ENCODE results near the gene ITPR3.

DNA sequence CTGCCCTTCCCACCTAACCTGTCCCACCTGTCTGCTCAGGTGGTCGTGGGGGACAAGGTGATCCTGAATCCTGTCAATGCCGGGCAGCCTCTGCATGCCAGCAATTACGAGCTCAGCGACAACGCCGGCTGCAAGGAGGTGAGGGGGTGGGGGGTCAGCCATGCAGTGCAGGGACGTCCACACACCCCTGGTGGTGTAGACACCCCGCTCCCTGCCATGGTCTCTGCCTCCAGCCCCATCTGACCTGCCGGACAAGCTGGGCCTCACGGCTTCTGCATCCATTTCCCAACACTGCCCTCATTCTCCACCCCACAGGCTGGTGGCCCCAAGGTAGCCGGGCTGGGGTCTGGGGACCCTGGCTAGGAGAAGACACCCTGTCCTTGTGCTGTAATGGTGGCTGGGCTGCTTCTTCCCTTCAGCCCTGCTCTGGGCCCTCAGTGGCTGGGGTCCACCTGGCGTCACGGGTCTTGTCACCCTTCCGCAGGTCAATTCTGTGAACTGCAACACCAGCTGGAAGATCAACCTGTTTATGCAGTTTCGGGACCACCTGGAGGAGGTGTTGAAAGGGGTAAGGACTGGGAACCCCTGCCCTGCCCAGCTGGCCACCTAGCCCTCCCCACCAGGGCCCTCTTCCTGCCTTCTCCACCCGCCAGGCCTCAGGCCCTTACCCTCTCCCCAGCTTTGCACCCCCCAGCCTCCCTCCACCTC, 38.0 kb downstream of the ITPR3 start:
- no peak for TF ChIP-seq POLR2A (IDR thresholded peaks at IDR 0.05)
- TF ChIP-seq, protein P1, sequence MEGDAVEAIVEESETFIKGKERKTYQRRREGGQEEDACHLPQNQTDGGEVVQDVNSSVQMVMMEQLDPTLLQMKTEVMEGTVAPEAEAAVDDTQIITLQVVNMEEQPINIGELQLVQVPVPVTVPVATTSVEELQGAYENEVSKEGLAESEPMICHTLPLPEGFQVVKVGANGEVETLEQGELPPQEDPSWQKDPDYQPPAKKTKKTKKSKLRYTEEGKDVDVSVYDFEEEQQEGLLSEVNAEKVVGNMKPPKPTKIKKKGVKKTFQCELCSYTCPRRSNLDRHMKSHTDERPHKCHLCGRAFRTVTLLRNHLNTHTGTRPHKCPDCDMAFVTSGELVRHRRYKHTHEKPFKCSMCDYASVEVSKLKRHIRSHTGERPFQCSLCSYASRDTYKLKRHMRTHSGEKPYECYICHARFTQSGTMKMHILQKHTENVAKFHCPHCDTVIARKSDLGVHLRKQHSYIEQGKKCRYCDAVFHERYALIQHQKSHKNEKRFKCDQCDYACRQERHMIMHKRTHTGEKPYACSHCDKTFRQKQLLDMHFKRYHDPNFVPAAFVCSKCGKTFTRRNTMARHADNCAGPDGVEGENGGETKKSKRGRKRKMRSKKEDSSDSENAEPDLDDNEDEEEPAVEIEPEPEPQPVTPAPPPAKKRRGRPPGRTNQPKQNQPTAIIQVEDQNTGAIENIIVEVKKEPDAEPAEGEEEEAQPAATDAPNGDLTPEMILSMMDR (IDR thresholded peaks at IDR 0.05), result no peak
